ENCODE measurements around the gene CCSER1. TPM values are rescaled to one million over a fixed set of nuclear protein-coding genes. Genes with fewer than 3 reads are reported as not detected.

The CCSER1 gene
- total and polyA plus RNA-seq, 2 of the 8 experiments (the other 6 are each of a cell fraction or from before 2014, with no cell fraction given): 0.26 to 0.84 TPM

- H4K5ac ChIP-seq (ENCODE audit: insufficient read length, low read depth, low read length): no peak overlapping the region
- no peak overlapping the region for H3K56ac ChIP-seq (replicated peaks; ENCODE audit: insufficient read length, low read depth, low read length)
- H2AFZ ChIP-seq (ENCODE audit: low read length): no peak overlapping the region
- H4K8ac ChIP-seq (ENCODE audit: extremely low read depth, insufficient read depth, low read length): no peak overlapping the region
- no peaks in the 10 kb centered on the region for H3K4me1 ChIP-seq (replicated peaks in 1 of 4; ENCODE audit: control insufficient read depth in 3 of 4, insufficient read depth in 4 of 4, low read length in 3 of 4)
- no peaks in the 10 kb centered on the region for H3K36me3 ChIP-seq (ENCODE audit: control insufficient read depth in 2 of 4, insufficient read depth in 4 of 4, low read length in 3 of 4)
- TF ChIP-seq CBX5 (IDR thresholded peaks at IDR 0.05; ENCODE audit: low read depth, low read length) (no peak), RAD21 (IDR thresholded peaks at IDR 0.05 in 1 of 2, conservative IDR thresholded peaks at IDR 0.05 in 1 of 2; ENCODE audit: low read depth in 2 of 2, low read length in 2 of 2) (peak in 1 of 2 experiments; percentile 62; a peak in 3 of 4 replicates), JUND (IDR thresholded peaks at IDR 0.05; ENCODE audit: low read length) (no peak), CTCF (IDR thresholded peaks at IDR 0.05; ENCODE audit: control extremely low read depth in 1 of 3, insufficient read depth in 1 of 3, low read depth in 1 of 3, low read length in 3 of 3) (peak in 1 of 3 experiments; percentile 27; a peak in 1 of 4 replicates)
- no peak overlapping the region for H2BK120ac ChIP-seq (replicated peaks; ENCODE audit: low read depth, low read length)
- H2BK12ac ChIP-seq (ENCODE audit: low read depth, low read length): no peak overlapping the region
- DNase-seq (ENCODE audit: low read depth in 1 of 2, low spot score in 2 of 2) (no peak), FAIRE-seq (no peak)
- H3K4me3 ChIP-seq (ENCODE audit: extremely low read depth in 1 of 4, insufficient read depth in 2 of 4, low read depth in 3 of 4, low read length in 4 of 4): no peak overlapping the region
- no peaks in the 10 kb centered on the region for H3K79me2 ChIP-seq (ENCODE audit: control insufficient read depth in 1 of 2, insufficient read depth in 2 of 2, low read length in 2 of 2)
- no peak overlapping the region for H3K14ac ChIP-seq (ENCODE audit: insufficient read length)
- no peak overlapping the region for H2BK5ac ChIP-seq (ENCODE audit: low read depth, low read length)
- H3K9me3 ChIP-seq (ENCODE audit: insufficient read depth in 2 of 2, low read depth in 1 of 2, low read length in 1 of 2): no peaks in the 10 kb centered on the region
- H3K4ac ChIP-seq (replicated peaks; ENCODE audit: insufficient read length, low read depth, low read length): no peak overlapping the region
- ChIA-PET POLR2A (ENCODE audit: partially characterized antibody) (no interaction called here), CTCF (ENCODE audit: partially characterized antibody) (interaction anchor here (0.7 to 3.6 kb wide), 8 partner anchors 156 to 535 kb away, joined by 3 to 14 read pairs (median 3); no protein-coding TSS in a partner anchor)
- H3K18ac ChIP-seq (ENCODE audit: extremely low read depth, low read length): no peak overlapping the region
- no peak overlapping the region for H4K91ac ChIP-seq (replicated peaks; ENCODE audit: insufficient read length, low read length)
- H2BK20ac ChIP-seq (ENCODE audit: low read length): no peak overlapping the region
- H2BK15ac ChIP-seq (ENCODE audit: low read length): no peak overlapping the region
- H3K4me2 ChIP-seq (ENCODE audit: insufficient read depth in 1 of 2, low read depth in 2 of 2, low read length in 2 of 2): no peak overlapping the region
- 39% methylated on average over 2 of the region's 2 CpGs; no CpG with 5 or more reads in 1 of the 2 experiments for WGBS, 2 experiments (ENCODE audit: extremely low coverage in 1 of 2, insufficient coverage in 1 of 2, insufficient read length in 1 of 2, insufficient replicate concordance in 2 of 2, low coverage in 1 of 2, low lambda C conversion rate in 2 of 2, missing lambda C conversion rate in 1 of 2)
- H3K27ac ChIP-seq (ENCODE audit: low read depth, low read length): no peak overlapping the region
- H2AK5ac ChIP-seq (ENCODE audit: low read depth, low read length): no peak overlapping the region
- no peaks in the 10 kb centered on the region for H3K79me1 ChIP-seq (ENCODE audit: low read depth, low read length)
- no peak overlapping the region for H3K9ac ChIP-seq (replicated peaks in 1 of 4; ENCODE audit: extremely low read depth in 1 of 4, low read depth in 3 of 4, low read length in 3 of 4)
- no peaks in the 10 kb centered on the region for H3K27me3 ChIP-seq (replicated peaks in 1 of 4; ENCODE audit: control insufficient read depth in 3 of 4, extremely low read depth in 1 of 4, insufficient read depth in 3 of 4, low read length in 3 of 4)
- no peaks in the 10 kb centered on the region for H4K20me1 ChIP-seq (replicated peaks in 1 of 2; ENCODE audit: control insufficient read depth in 1 of 2, insufficient read depth in 2 of 2, low read length in 2 of 2)
- H3K23ac ChIP-seq (ENCODE audit: insufficient read length): no peak overlapping the region
- H3K23me2 ChIP-seq (ENCODE audit: low read depth, low read length): no peaks in the 10 kb centered on the region
These were observed 166.1 kb downstream of the CCSER1 start for GRCh38 chr4:90293320-90293719.
